Forelimb muscle (tissue), 1 donor: Measurements from ENCODE around the gene PLPPR1. TPM values are rescaled to one million over a fixed set of nuclear protein-coding genes. Genes with fewer than 3 reads are reported as not detected.
"Not testable (repeated sequence)": the region's sequence is repeated elsewhere in the genome, so short reads cannot be mapped to it uniquely, and the experiment has no call there.

Source experiments
- DNase-seq: peaks from one replicate; pipeline ENCODE4 v3.0.0-alpha.2; 2013; ENCODE audit warnings: low read depth
- polyA plus RNA-seq: library from polyadenylated mRNA; unstranded; fragments of 120-200 nt; gene quantifications from one replicate; pipeline ENCODE4 v1.2.1, GENCODE V29; 2013; ENCODE audit not compliant: insufficient read length

The PLPPR1 gene
- polyA plus RNA-seq, result 3.6 TPM

DNA sequence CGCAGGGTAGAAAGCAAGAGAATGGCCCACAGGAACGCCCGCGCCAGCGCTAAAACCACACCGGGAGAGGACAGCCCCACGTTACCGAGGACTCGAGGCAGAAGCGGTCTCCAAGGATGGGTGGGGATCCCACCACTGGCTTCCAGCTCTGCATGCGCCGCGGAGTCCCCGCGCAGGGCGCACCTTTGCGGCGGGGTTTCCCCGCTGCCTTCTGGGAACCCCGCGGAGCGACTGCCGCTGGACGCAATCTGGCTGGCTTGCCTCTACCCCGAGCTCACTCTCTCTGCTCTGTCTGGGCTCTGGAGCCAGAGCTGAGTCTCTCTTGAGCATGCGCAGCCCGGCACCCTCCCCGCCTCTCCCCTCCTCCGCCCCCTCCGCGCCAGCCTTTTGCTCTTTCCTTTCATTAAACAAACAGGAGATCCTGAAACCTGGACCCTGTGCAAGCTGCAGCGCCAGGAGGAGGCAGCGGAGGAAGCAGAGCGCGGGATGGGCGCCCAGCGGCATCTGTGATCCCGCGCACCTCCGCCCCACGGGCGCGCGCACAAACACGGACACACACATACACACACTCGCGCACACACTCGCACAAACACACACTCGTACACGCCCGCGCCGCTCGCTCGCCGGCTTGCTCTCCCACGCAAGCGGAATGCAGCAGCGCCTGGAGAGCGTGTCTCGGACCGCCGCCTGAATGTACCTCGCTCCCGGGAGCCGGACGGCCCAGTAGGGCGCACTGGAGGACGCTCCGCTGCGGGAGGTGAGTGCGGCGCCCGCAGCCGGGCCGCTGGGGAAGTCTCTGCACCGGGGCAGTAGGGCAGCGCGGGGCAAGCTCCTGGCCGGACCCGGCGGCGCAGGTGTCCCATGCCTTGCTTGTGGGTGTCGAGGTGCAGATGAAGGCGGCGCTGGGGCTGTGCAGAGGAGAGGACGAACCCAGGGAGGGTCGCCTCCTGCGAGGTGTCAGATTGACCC is at the start of gene PLPPR1:
TSS of gene PLPPR1 (plus strand) at position 382 of the 969 bp plus-strand sequence.
- DNase-seq, result no peak

- no peak for DNase-seq
Measured at GRCh38 chr9:100989731-100990130, 38.8 kb upstream of the PLPPR1 start.

DNA sequence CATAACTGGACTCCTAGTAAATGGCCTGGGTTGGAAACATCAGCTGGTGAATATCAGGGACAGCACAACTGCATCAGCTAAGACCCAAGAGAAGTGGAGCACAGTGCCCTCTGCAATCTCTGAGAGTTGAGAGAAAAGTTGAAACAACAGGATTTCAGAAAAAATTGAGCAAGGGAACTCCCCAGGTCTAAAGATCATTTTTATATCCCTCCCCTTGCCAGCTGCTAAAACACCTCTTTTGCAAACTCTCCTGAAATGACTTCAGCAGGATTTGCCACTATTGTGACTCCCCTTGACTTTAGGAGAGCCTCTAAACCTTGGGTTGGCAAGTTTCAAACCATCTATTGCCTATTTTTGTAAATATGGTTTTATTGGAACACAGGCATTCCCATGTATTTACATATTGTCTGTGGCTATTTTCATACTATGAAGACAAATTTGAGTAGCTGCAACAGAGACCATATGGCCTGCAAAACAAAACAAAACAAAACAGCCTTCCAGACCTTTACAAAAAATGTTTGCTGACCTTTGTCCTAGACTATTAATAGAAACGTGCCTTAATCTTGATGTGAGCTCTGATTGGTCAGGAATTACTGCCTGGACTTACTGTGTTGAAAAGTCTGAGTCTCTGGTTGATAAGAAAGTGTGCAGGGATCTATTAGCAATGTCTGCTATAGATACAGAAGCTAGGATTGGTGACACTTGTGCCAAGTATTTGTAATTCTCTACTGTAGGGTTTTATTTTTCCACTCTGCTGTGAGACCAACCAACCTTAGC is 37.7 kb upstream of the PLPPR1 start:
- no peak for DNase-seq

DNA sequence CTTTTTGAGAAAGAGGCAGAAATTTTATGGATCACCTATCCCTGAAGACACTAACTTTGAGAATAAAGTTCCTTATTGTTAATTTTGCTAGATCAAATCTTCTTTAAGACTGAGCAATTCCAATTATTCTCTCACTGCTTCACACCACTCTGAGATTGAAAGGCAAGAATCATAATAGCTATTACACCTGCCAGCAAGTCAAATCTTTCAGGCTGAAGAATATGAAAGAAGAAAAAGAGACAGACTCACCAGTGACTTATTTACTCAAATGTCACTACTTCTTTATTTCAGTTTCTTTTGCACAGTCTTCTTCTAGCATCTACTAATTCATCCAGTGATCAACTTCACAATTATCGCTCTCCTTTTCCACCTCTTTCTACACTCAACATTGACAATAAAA is 35.9 kb upstream of the PLPPR1 start:
- DNase-seq, result no peak

GRCh38 chr9:100999906-101000544 is 28.5 kb upstream of the PLPPR1 start:
- no peak for DNase-seq

DNA sequence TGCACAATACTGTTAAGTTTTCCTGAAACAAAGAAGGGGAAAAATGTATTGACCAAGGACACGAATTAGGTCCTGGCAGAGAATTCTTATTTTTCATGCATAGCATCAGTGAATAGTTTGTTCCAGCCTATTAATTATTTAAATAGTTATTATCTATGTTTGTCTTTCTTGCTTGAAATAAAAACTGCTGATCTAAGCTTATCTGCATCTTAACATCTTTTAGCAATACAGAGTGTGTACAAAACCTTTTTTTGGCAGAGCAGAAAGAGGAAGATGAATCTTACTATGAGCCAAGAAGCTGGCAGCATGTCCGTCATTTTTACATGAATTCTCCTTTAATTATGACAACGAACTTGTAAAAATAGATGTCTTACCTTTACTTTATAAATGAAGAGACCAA is 23.3 kb upstream of the PLPPR1 start:
- no peak for DNase-seq

GRCh38 chr9:101014566-101014965 is 14.0 kb upstream of the PLPPR1 start:
- no peak for DNase-seq

DNA sequence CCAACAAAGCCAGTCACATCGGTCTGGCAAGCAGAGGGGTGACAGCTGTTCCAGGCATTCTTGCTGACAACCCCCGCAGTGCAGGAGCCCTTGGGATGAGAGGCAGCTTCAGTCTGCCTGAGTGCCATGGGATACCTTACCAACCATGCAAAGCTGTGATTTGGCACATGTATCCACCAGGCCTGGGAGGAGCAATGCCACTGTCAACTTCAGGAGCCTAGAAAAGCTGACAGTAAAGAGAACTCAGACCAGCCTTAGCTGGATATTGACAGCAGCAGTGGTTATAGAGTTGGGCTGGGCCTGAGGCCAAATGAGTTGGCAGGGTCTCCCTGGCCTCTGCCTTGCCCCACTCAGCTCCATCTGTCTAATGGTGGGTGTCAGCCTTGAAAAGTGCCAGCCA is 10.1 kb upstream of the PLPPR1 start:
- no peak for DNase-seq

DNA sequence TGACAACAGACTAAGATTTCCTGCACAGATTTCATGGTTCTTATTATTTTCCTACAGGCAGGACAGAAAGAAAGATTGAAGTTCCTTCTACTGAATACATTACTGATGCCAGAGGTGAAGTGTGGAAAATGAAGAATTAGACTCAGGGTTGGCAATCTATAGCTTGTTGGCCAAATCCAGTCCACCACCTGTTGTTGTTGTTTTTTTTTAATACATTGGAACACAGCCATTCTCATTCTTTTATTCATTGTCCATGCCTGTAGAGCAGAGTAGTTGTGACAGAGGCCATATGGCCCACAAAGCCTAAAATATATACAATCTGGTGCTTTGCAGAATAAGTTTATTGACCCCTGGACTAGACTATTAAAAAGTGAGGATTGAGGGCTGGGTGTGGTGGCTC is 5.8 kb upstream of the PLPPR1 start:
- no peak for DNase-seq

- DNase-seq, result no peak
Measured at GRCh38 chr9:101025940-101026339, 2.6 kb upstream of the PLPPR1 start.

- DNase-seq, result no peak
Measured at GRCh38 chr9:101026824-101027223, 1.7 kb upstream of the PLPPR1 start.

GRCh38 chr9:101027236-101027635 is 1.3 kb upstream of the PLPPR1 start:
- no peak for DNase-seq

DNA sequence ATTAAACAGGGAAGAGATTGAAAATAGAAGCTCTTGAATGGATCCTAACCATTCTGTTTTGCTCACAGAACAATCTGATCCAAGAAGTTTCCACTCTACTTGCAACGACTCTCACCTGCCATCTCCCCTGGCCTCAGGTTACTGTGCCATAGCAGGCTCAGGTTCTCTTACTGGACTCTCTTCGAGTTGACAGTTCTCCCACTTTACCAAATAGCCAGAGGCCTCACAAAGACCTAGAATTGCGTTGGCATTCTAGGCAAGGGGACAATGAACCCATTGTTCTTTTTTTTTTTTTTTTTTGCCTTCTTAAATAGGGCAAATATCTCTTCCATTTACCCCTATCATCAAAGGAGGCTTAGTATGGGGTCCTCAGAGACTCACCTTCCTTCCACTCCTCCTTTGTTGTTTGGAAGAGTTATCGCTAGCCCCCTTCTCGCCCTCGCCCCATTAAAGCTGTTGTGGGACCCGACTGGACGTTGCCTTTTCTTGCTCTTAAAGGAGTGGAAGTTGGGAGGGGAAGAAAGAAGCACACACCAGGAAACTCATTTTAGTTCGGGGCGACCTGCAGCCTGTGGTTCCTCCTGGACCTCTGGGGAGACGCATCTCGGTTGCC is 688 bp upstream of the PLPPR1 start:
- no peak for DNase-seq

DNA sequence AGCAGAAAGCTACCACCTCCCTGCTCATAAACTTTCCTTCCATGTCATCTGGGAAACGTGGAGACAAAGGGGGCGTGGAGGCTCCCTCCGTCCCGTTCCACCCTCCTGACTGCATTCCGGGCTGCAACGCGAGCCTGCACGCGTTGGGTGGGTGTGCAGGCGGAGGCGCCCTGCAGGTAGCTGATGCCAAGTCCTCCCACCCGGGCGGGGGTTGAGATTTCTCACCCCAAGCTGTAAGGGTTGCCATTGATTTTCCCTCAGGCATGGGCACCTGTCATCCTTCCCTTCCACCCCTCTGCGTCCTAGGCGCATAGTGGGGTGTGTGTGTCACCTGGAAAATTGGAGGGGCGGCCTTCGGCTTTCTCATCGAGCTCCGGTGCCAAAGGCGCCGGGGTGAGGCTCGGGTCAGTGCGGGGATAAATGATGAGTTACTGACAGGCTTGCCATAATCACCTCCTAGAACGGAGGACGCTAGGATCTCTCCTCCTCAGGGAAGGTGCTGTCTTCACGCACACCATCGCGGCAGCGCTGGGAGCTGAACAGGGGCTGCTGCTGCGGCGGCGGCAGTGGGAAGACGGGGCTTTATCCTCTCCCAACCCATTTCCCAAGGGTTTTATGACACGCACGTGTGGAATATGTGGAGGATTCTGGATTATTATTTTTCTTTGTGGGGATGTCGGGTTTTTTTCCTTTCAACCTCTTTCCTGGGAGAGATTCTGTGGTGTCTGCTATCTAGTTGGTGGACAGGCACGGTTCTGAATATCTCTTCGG is 973 bp downstream of the PLPPR1 start:
- DNase-seq, result no peak

DNA sequence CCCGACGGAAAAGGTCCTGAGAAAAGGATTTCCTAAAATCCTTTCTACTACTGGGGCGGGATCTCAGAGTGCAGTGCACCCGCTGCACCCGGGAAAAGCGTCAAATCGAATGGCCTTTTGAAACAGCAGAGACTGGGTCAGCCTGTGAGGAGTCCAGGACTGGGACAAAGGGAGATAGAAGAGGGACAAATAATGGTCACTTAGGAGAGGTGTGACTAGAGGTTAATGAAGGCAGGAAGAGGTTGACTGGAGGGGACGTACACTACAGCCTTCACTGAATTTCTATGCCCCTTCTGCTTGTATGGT is 1.5 kb downstream of the PLPPR1 start:
- no peak for DNase-seq

- DNase-seq, result no peak
Measured at GRCh38 chr9:101032426-101032825, 3.9 kb downstream of the PLPPR1 start.

DNA sequence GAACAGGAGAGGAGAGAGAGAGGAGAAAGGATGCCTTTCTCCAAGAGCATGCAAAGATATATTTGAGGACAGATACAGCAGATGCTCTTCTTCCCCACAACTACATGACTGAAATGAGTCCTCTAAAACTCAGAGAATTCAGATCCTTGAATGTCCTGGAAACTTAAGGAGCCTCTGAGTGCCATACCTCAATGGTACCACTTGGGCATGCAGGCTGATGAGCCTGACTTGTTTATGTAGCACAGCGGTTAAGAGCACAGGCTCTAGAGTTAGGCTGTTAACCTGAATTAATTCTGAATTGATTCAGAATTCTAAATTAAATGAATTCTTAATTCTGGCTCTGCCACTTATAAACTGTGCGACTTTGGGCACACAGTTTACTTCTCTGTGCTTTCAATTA is 5.7 kb downstream of the PLPPR1 start:
- DNase-seq, result no peak

DNA sequence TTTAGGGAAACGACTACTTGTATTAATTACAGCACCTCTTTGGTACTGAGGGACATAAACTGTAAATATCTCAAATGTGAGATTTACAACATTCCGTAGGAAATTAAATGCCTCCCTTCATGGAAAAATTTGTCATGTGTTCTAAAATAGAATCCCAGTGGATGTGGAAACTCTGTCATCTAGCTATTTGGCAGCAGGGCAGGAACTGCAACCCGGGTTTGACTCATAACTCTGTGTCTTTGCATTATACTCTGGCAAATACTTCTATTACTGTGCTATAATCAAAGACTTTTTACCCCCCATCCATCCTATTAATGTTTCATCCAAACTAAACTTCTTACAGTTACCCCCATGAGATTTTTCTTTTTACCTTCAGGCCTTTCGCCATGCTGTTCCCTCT is 6.6 kb downstream of the PLPPR1 start:
- no peak for DNase-seq

- DNase-seq, result no peak
Measured at GRCh38 chr9:101037430-101037829, 8.9 kb downstream of the PLPPR1 start.

DNA sequence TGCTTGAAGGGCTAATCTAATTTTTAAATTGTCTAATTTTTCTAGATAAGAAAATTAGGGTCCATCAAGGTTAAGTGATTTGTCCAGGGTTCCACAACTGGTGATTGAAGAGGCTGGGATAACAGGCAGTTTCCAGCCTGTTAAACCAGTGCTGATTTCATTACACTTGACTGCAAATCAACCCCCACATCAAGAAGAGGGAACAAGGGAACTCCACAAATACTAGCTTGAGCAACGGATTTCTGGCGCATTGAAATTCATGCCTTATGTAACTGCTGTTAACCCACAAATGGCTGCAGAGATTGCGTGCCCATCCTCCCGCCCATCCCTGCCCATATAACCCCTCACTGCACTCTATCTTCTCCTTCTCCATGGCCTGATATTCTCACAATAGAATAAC is 10.0 kb downstream of the PLPPR1 start:
- DNase-seq, result no peak

DNA sequence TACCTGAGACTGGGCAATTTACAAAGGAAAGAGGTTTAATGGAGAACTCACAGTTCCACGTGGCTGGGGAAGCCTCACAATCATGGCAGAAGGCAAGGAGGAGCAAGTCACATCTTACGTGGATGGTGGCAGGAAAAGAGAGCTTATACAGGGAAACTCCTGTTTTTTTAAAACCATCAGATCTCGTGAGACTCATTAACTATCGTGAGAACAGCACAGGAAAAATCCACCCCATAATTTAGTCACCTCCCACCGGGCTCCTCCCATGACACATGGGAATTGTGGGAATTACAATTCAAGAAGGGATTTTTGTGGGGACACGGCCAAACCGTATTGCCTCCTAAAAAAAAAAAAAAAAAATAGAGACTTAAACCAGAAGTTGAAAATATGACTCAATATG is 11.1 kb downstream of the PLPPR1 start:
- not testable (repeated sequence) for DNase-seq
